ENCODE data around the gene LELP1. TPM values are rescaled to one million over a fixed set of nuclear protein-coding genes. Genes with fewer than 3 reads are reported as not detected.

Gene LELP1
- total RNA-seq, 1 experiment from 2014 or later, result not detected

DNA sequence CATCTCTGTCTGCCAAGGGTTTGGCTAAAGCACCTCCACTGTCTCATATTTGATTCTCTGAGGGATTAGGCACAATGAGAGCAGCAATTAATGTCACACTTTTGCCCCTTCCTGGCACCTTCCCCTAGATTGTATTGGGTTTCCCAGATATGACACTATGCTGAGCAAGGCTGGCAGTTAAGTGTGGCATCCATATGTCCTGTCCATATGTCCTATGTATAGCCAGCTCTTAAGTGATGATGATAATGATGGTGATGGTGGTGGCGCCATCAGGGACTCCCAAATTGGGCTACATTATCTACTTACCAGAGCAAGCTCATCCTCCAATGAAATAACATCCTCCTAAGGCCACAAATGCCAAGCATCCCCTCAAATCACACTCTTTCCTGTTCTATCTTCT is 42.8 kb downstream of the LELP1 start:
- Histone ChIP-seq H3K79me2 (ENCODE audit: insufficient read depth, low read length) (no peaks in the 10 kb centered on the region), H3K23ac (ENCODE audit: insufficient read length, low read depth, low read length) (no peak overlapping the region), H3K4ac (ENCODE audit: low read depth, low read length) (no peak overlapping the region), H4K5ac (ENCODE audit: insufficient read length, low read depth, low read length) (no peak overlapping the region), H3K27me3 (ENCODE audit: insufficient read depth, low read length) (no peaks in the 10 kb centered on the region), H2BK5ac (ENCODE audit: insufficient read length, low read length) (no peak overlapping the region), H4K91ac (ENCODE audit: insufficient read length, low read depth, low read length) (no peak overlapping the region), H2BK12ac (ENCODE audit: insufficient read length, low read depth, low read length) (no peak overlapping the region), H3K9ac (ENCODE audit: extremely low read depth, insufficient read length, low read length) (no peak overlapping the region), H3K56ac (ENCODE audit: insufficient read length, low read depth, low read length) (no peak overlapping the region), H3K4me2 (ENCODE audit: insufficient read depth, insufficient read length, low read length) (no peak overlapping the region), H3K4me1 (ENCODE audit: insufficient read depth, low read length) (no peaks in the 10 kb centered on the region), H3T11ph (ENCODE audit: low read length) (no peak overlapping the region), H2BK20ac (ENCODE audit: low read depth, low read length, poor library complexity, severe bottlenecking) (no peak overlapping the region), H3K14ac (ENCODE audit: insufficient read depth, low read length) (no peak overlapping the region), H2AFZ (ENCODE audit: low read length) (no peak overlapping the region), H3K79me1 (ENCODE audit: insufficient read depth, low read depth, low read length, poor library complexity, severe bottlenecking) (no peaks in the 10 kb centered on the region), H2BK120ac (ENCODE audit: low read depth, low read length, poor library complexity, severe bottlenecking) (no peak overlapping the region), H3K9me3 (ENCODE audit: control insufficient read depth, low read depth, low read length) (no peaks in the 10 kb centered on the region), H2BK15ac (ENCODE audit: low read depth, low read length) (no peak overlapping the region), H4K8ac (replicated peaks; ENCODE audit: insufficient read length, low read depth, low read length) (no peak overlapping the region), H3K27ac (ENCODE audit: insufficient read length, low read depth, low read length) (no peak overlapping the region), H3K23me2 (ENCODE audit: insufficient read length, low read depth, low read length, poor library complexity, severe bottlenecking) (peaks cover 4% of the 10 kb centered on the region), H4K20me1 (ENCODE audit: control insufficient read depth, insufficient read depth, insufficient read length) (peaks cover 7% of the 10 kb centered on the region), H2AK5ac (ENCODE audit: insufficient read length, low read length) (no peak overlapping the region), H3K18ac (ENCODE audit: insufficient read length, low read depth, low read length) (no peak overlapping the region)
- Mint-ChIP-seq H3K4me3 (no peak overlapping the region), H3K4me1 (no peaks in the 10 kb centered on the region), H3K27me3 (ENCODE audit: low read depth) (peaks cover 18% of the 10 kb centered on the region), H3K27ac (no peak overlapping the region), H3K36me3 (ENCODE audit: insufficient read depth in 1 of 3, low read depth in 3 of 3) (peaks cover 0 to 7% (median 0%) of the 10 kb centered on the region in 3 experiments; a peak in 2 of 7 replicates), H3K9me3 (peaks cover 8 to 22% of the 10 kb centered on the region in 2 experiments; a peak in 4 of 5 replicates)
- DNase-seq, result no peak
- no CpG with 5 or more reads among the region's 1 CpG for WGBS (ENCODE audit: extremely low coverage, insufficient read length, low lambda C conversion rate)
- TF ChIP-seq, protein P1, sequence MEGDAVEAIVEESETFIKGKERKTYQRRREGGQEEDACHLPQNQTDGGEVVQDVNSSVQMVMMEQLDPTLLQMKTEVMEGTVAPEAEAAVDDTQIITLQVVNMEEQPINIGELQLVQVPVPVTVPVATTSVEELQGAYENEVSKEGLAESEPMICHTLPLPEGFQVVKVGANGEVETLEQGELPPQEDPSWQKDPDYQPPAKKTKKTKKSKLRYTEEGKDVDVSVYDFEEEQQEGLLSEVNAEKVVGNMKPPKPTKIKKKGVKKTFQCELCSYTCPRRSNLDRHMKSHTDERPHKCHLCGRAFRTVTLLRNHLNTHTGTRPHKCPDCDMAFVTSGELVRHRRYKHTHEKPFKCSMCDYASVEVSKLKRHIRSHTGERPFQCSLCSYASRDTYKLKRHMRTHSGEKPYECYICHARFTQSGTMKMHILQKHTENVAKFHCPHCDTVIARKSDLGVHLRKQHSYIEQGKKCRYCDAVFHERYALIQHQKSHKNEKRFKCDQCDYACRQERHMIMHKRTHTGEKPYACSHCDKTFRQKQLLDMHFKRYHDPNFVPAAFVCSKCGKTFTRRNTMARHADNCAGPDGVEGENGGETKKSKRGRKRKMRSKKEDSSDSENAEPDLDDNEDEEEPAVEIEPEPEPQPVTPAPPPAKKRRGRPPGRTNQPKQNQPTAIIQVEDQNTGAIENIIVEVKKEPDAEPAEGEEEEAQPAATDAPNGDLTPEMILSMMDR (conservative IDR thresholded peaks at IDR 0.05), result no peak

Data from H9 (cell line).